HepG2 (cell line): ENCODE data around the gene ANLN. TPM values are rescaled to one million over a fixed set of nuclear protein-coding genes. Genes with fewer than 3 reads are reported as not detected.

Experiments used
- GRHL1 ChIP-seq: sonication (generic); formaldehyde crosslinking; conservative IDR thresholded peaks from 2 replicates; pipeline ENCODE4 v1.8.0; 2022; ENCODE audit warnings: missing genetic modification reagents
- HHEX ChIP-seq: IDR thresholded peaks from 2 replicates; pipeline ENCODE4 v1.6.1; 2016; ENCODE audit warnings: control low read depth
- IKZF5 ChIP-seq: IDR thresholded peaks from 2 replicates; pipeline ENCODE4 v1.6.1; 2018; ENCODE audit warnings: missing genetic modification reagents, mild to moderate bottlenecking, missing compliant biosample characterization
- KDM6A ChIP-seq: IDR thresholded peaks from 2 replicates; pipeline ENCODE4 v1.6.1; 2016; ENCODE audit warnings: low read depth
- MYC ChIP-seq: sonication (generic); formaldehyde crosslinking; IDR thresholded peaks from 2 replicates; pipeline ENCODE4 v1.9.0; 2021; ENCODE audit warnings: missing genetic modification reagents, borderline replicate concordance
- REL ChIP-seq: sonication (generic); formaldehyde crosslinking; conservative IDR thresholded peaks from 2 replicates; pipeline ENCODE4 v1.8.0; 2022; ENCODE audit warnings: mild to moderate bottlenecking, missing genetic modification reagents, moderate library complexity
- RFX1 ChIP-seq: fragments of 450-650 bp; IDR thresholded peaks from 2 replicates; pipeline ENCODE4 v1.6.1; 2017
- STAG1 ChIP-seq: sonication (generic); formaldehyde crosslinking; IDR thresholded peaks from 2 replicates; pipeline ENCODE4 v1.4.0; 2020; ENCODE audit warnings: missing genetic modification reagents
- UBTF ChIP-seq: sonication (generic); formaldehyde crosslinking; IDR thresholded peaks from 2 replicates; pipeline ENCODE4 v1.4.0; 2020; ENCODE audit warnings: mild to moderate bottlenecking, missing genetic modification reagents
- YEATS2 ChIP-seq: sonication (generic); formaldehyde crosslinking; IDR thresholded peaks from 2 replicates; pipeline ENCODE4 v1.4.0; 2020; ENCODE audit warnings: missing genetic modification reagents, borderline replicate concordance
- ZBTB49 ChIP-seq: sonication (generic); formaldehyde crosslinking; IDR thresholded peaks from 2 replicates; pipeline ENCODE4 v1.4.0; 2020; ENCODE audit warnings: missing genetic modification reagents, borderline replicate concordance
- ZGPAT ChIP-seq: IDR thresholded peaks from 2 replicates; pipeline ENCODE4 v1.6.1; 2016; ENCODE audit warnings: mild to moderate bottlenecking
- ZNF18 ChIP-seq: sonication (generic); formaldehyde crosslinking; IDR thresholded peaks from 2 replicates; pipeline ENCODE4 v1.8.0; 2022; ENCODE audit warnings: mild to moderate bottlenecking, missing genetic modification reagents; ENCODE audit not compliant: insufficient replicate concordance
- ZNF30 ChIP-seq: sonication (generic); formaldehyde crosslinking; IDR thresholded peaks from 2 replicates; pipeline ENCODE4 v1.5.0; 2020; ENCODE audit warnings: mild to moderate bottlenecking, missing genetic modification reagents
- ZNF343 ChIP-seq: sonication (generic); formaldehyde crosslinking; IDR thresholded peaks from 2 replicates; pipeline ENCODE4 v1.4.0; 2020; ENCODE audit warnings: mild to moderate bottlenecking, missing genetic modification reagents
- ZNF501 ChIP-seq: sonication (generic); formaldehyde crosslinking; IDR thresholded peaks from 2 replicates; pipeline ENCODE4 v1.5.1; 2020; ENCODE audit warnings: mild to moderate bottlenecking, moderate library complexity, missing genetic modification reagents
- ZNF546 ChIP-seq: sonication (generic); formaldehyde crosslinking; conservative IDR thresholded peaks from 2 replicates; pipeline ENCODE4 v1.8.1; 2023; ENCODE audit warnings: mild to moderate bottlenecking, missing genetic modification reagents
- ZNF788 ChIP-seq: sonication (generic); formaldehyde crosslinking; IDR thresholded peaks from 2 replicates; pipeline ENCODE4 v1.5.0; 2020; ENCODE audit warnings: mild to moderate bottlenecking, missing genetic modification reagents, borderline replicate concordance
- polyA plus RNA-seq, 8 experiments: library from polyadenylated mRNA; depleted of rRNA in 3 of 8; stranded (reverse) in 7 of 8; unstranded in 1 of 8; fragments of >200 nt; fragmentation: Illumina TruSeq in 4 of 8; extraction: Trizol in 4 of 8; gene quantifications; 2 replicates each; pipeline versions ENCODE4 v1.2.1 to v1.2.3, GENCODE V29; 2011 to 2016; ENCODE audit warnings: low read depth in 4 of 8, missing spikeins in 1 of 8, mixed read lengths in 1 of 8; ENCODE audit not compliant: insufficient read depth in 1 of 8
- total RNA-seq, 5 experiments: library from RNA; depleted of rRNA; stranded (reverse); fragments of >200 nt; fragmentation: Illumina TruSeq; extraction: Trizol; gene quantifications; 2 replicates each; pipeline ENCODE4 v1.2.3, GENCODE V29; 2016; ENCODE audit warnings: low read depth in 1 of 5

ANLN gene
- total and polyA plus RNA-seq, 2 of the 13 experiments (the other 11 are each of a cell fraction or from before 2014, with no cell fraction given), result 20.0 to 72.0 TPM

- TF ChIP-seq GRHL1 (no peak), HHEX (CRISPR knock-in tag) (no peak), ZNF788 (CRISPR knock-in tag) (peak; percentile 25; the same call in 1 of the 2 replicates), RFX1 (no peak), YEATS2 (CRISPR knock-in tag) (no peak), ZGPAT (CRISPR knock-in tag) (no peak; the same call in none of the 2 replicates), ZNF501 (CRISPR knock-in tag) (no peak), ZBTB49 (CRISPR knock-in tag) (no peak), IKZF5 (no peak), STAG1 (no peak), REL (CRISPR knock-in tag) (no peak), ZNF546 (no peak), MYC (CRISPR knock-in tag) (peak; percentile 68; the same call in 1 of the 2 replicates), ZNF343 (CRISPR knock-in tag) (peak; percentile 84; the same call in 1 of the 2 replicates), UBTF (CRISPR knock-in tag) (0 out of 2 replicates have a peak, but pooled peaks have one; percentile 6), ZNF30 (CRISPR knock-in tag) (no peak), ZNF18 (CRISPR knock-in tag) (peak; percentile 22), KDM6A (no peak)
Observed at GRCh38 chr7:36389371-36390198, at the start of gene ANLN (continued).
